Subcutaneous abdominal adipose tissue (tissue), 5 donors: ENCODE results near the gene UFD1.

Source experiments
- H3K27ac ChIP-seq: one replicate; pipeline ENCODE4 v1.7.0; 2013; ENCODE audit warnings: low read depth, mild to moderate bottlenecking, inconsistent platforms, low read length, moderate library complexity
- H3K27me3 ChIP-seq, 5 donors: one replicate each; pipeline ENCODE4 v1.7.0; 2013; ENCODE audit warnings: low read length in 5 of 5, inconsistent platforms in 1 of 5; ENCODE audit not compliant: control insufficient read depth in 5 of 5, insufficient read depth in 4 of 5
- H3K36me3 ChIP-seq, 5 donors: one replicate each; pipeline ENCODE4 v1.7.0; 2013; ENCODE audit warnings: low read length in 5 of 5; ENCODE audit not compliant: control insufficient read depth in 5 of 5, insufficient read depth in 5 of 5
- H3K4me1 ChIP-seq, 5 donors: one replicate each; pipeline ENCODE4 v1.7.0; 2013; ENCODE audit warnings: low read length in 5 of 5, mild to moderate bottlenecking in 3 of 5, moderate library complexity in 1 of 5; ENCODE audit not compliant: control insufficient read depth in 5 of 5, insufficient read depth in 5 of 5
- H3K4me3 ChIP-seq, 5 donors: one replicate each; pipeline ENCODE4 v1.7.0; 2013; ENCODE audit warnings: low read length in 5 of 5, low read depth in 1 of 5
- H3K9ac ChIP-seq, 5 donors: one replicate each; pipeline ENCODE4 v1.7.0; 2013; ENCODE audit warnings: low read length in 5 of 5, mild to moderate bottlenecking in 4 of 5, moderate library complexity in 3 of 5
- H3K9me3 ChIP-seq, 5 donors: one replicate each; pipeline ENCODE4 v1.7.0; 2013; ENCODE audit warnings: low read length in 5 of 5; ENCODE audit not compliant: control insufficient read depth in 5 of 5
- donor health status: healthy.
- donor health status: healthy.
- donor health status: healthy.
- donor health status: healthy.
- donor health status: healthy.

Gene UFD1

GRCh38 chr22:19498154-19498865 is 19.3 kb upstream of the UFD1 start:
- Histone ChIP-seq H3K27ac (no peak overlapping the region), H3K4me1 (peaks cover 0 to 9% (median 0%) of the 10 kb centered on the region in 5 donors), H3K9ac (no peak overlapping the region), H3K9me3 (no peaks in the 10 kb centered on the region), H3K36me3 (no peaks in the 10 kb centered on the region), H3K4me3 (no peak overlapping the region), H3K27me3 (no peaks in the 10 kb centered on the region)

- Histone ChIP-seq H3K9ac (no peak overlapping the region), H3K27me3 (no peaks in the 10 kb centered on the region), H3K4me1 (peaks cover 0 to 9% (median 0%) of the 10 kb centered on the region in 5 donors), H3K4me3 (no peak overlapping the region), H3K9me3 (no peaks in the 10 kb centered on the region), H3K36me3 (no peaks in the 10 kb centered on the region), H3K27ac (no peak overlapping the region)
Observed at GRCh38 chr22:19497245-19497644, 18.3 kb upstream of the UFD1 start.

GRCh38 chr22:19496324-19496630 is 17.3 kb upstream of the UFD1 start:
- no peak overlapping the region for H3K9ac ChIP-seq
- H3K27me3 ChIP-seq, result no peaks in the 10 kb centered on the region
- H3K9me3 ChIP-seq, result no peaks in the 10 kb centered on the region
- H3K36me3 ChIP-seq, result no peaks in the 10 kb centered on the region
- H3K4me3 ChIP-seq, result no peak overlapping the region
- peaks cover 0 to 9% (median 0%) of the 10 kb centered on the region in 5 donors for H3K4me1 ChIP-seq
- H3K27ac ChIP-seq, result no peak overlapping the region

GRCh38 chr22:19495562-19496323 is 16.8 kb upstream of the UFD1 start:
- Histone ChIP-seq H3K4me3 (no peak overlapping the region), H3K9ac (no peak overlapping the region), H3K27me3 (no peaks in the 10 kb centered on the region), H3K4me1 (peaks cover 0 to 9% (median 0%) of the 10 kb centered on the region in 5 donors), H3K27ac (no peak overlapping the region), H3K36me3 (no peaks in the 10 kb centered on the region), H3K9me3 (no peaks in the 10 kb centered on the region)

GRCh38 chr22:19494676-19495173 is 15.7 kb upstream of the UFD1 start:
- peaks cover 0 to 9% (median 0%) of the 10 kb centered on the region in 5 donors for H3K4me1 ChIP-seq
- no peak overlapping the region for H3K4me3 ChIP-seq
- H3K9ac ChIP-seq, result no peak overlapping the region
- H3K36me3 ChIP-seq, result no peaks in the 10 kb centered on the region
- no peaks in the 10 kb centered on the region for H3K9me3 ChIP-seq
- H3K27me3 ChIP-seq, result no peaks in the 10 kb centered on the region
- H3K27ac ChIP-seq, result no peak overlapping the region

- H3K27me3 ChIP-seq, result no peaks in the 10 kb centered on the region
- H3K27ac ChIP-seq, result no peak overlapping the region
- H3K9me3 ChIP-seq, result no peaks in the 10 kb centered on the region
- H3K4me1 ChIP-seq, result peaks cover 0 to 9% (median 3%) of the 10 kb centered on the region in 5 donors
- H3K9ac ChIP-seq, result no peak overlapping the region
- no peak overlapping the region for H3K4me3 ChIP-seq
- no peaks in the 10 kb centered on the region for H3K36me3 ChIP-seq
Observed at GRCh38 chr22:19494001-19494560, 15.1 kb upstream of the UFD1 start.

- Histone ChIP-seq H3K36me3 (no peaks in the 10 kb centered on the region), H3K4me3 (no peak overlapping the region), H3K27me3 (no peaks in the 10 kb centered on the region)
Observed at GRCh38 chr22:19492504-19493174, 13.6 kb upstream of the UFD1 start.

GRCh38 chr22:19490628-19491230 is 11.7 kb upstream of the UFD1 start:
- no peaks in the 10 kb centered on the region for H3K27me3 ChIP-seq
- peaks cover 0 to 7% (median 0%) of the 10 kb centered on the region in 5 donors for H3K4me1 ChIP-seq
- H3K36me3 ChIP-seq, result no peaks in the 10 kb centered on the region
- H3K27ac ChIP-seq, result no peak overlapping the region
- no peaks in the 10 kb centered on the region for H3K9me3 ChIP-seq
- peak overlapping the region in 1 of 5 donors; percentile 39 for H3K9ac ChIP-seq
- no peak overlapping the region for H3K4me3 ChIP-seq

More at GRCh38 chr22:19492504-19493174, 13.6 kb upstream of the UFD1 start:
- H3K4me1 ChIP-seq, result peaks cover 0 to 9% (median 4%) of the 10 kb centered on the region in 5 donors
- no peak overlapping the region for H3K9ac ChIP-seq
- no peaks in the 10 kb centered on the region for H3K9me3 ChIP-seq
- H3K27ac ChIP-seq, result no peak overlapping the region

GRCh38 chr22:19488884-19489843 is 10.2 kb upstream of the UFD1 start:
- H3K4me3 ChIP-seq, result no peak overlapping the region

More at GRCh38 chr22:19488884-19489843, 10.2 kb upstream of the UFD1 start:
- Histone ChIP-seq H3K36me3 (no peaks in the 10 kb centered on the region), H3K9me3 (no peaks in the 10 kb centered on the region), H3K27ac (no peak overlapping the region), H3K9ac (no peak overlapping the region), H3K27me3 (no peaks in the 10 kb centered on the region), H3K4me1 (peaks cover 0 to 7% (median 2%) of the 10 kb centered on the region in 5 donors)
